PC-9 (cell line): Measurements from ENCODE around the gene LSM4. TPM values are rescaled to one million over a fixed set of nuclear protein-coding genes. Genes with fewer than 3 reads are reported as not detected.
A peak's percentile ranks its signal among the peaks of the same experiment; 100 is the strongest.

ENCODE experiments used
- BruUV-seq: library from RNA; stranded (reverse); fragments of 400-500 nt; replicated peaks from 2 replicates; lab custom pipeline; 2021; lab: Mats Ljungman, UMichigan
- CTCF ChIA-PET: fragments of 300-600 bp; sonication (Branson Sonifier 250); formaldehyde crosslinking; loops from one replicate; lab custom pipeline; 2022; ENCODE audit warnings: antibody characterized with exemption; lab: Charles Lee
- POLR2A ChIA-PET: fragments of 300-600 bp; sonication (Branson Sonifier 250); formaldehyde crosslinking; loops from one replicate; lab custom pipeline; 2022; ENCODE audit warnings: antibody characterized with exemption; ENCODE audit not compliant: unreplicated experiment; lab: Charles Lee
- DNase-seq, 2 experiments: peaks; one replicate each; pipeline versions ENCODE4 v3.0.0 to v3.0.0-alpha.2; 2015 to 2022; ENCODE audit warnings: mixed read lengths in 1 of 2
- H2AFZ ChIP-seq: fragments of 200-600 bp; sonication (generic); 2 replicates; pipeline ENCODE4 v1.8.1; 2017; ENCODE audit warnings: antibody characterized with exemption
- H3F3A ChIP-seq: fragments of 200-600 bp; sonication (generic); 2 replicates; pipeline ENCODE4 v1.8.1; 2017; ENCODE audit warnings: antibody characterized with exemption, mild to moderate bottlenecking, low read depth; ENCODE audit not compliant: insufficient read depth
- H3K27ac ChIP-seq: fragments of 200-600 bp; sonication (generic); 2 replicates; pipeline ENCODE4 v1.6.1; 2016; ENCODE audit warnings: mixed run types
- H3K27me3 ChIP-seq: fragments of 200-600 bp; sonication (generic); 2 replicates; pipeline ENCODE4 v1.6.1; 2016; ENCODE audit warnings: low read depth, mixed run types; ENCODE audit not compliant: insufficient read depth
- H3K36me3 ChIP-seq: fragments of 200-600 bp; sonication (generic); 2 replicates; pipeline ENCODE4 v1.6.1; 2016; ENCODE audit warnings: low read depth, mixed run types
- H3K4me1 ChIP-seq: fragments of 200-600 bp; sonication (generic); replicated peaks from 2 replicates; pipeline ENCODE4 v1.6.1; 2016; ENCODE audit warnings: mixed run types; ENCODE audit not compliant: insufficient read depth
- H3K4me2 ChIP-seq: fragments of 200-600 bp; sonication (generic); 2 replicates; pipeline ENCODE4 v1.6.1; 2017; ENCODE audit warnings: mixed run types
- H3K4me3 ChIP-seq: fragments of 200-600 bp; sonication (generic); 2 replicates; pipeline ENCODE4 v1.6.1; 2016; ENCODE audit warnings: mixed run types
- H3K79me2 ChIP-seq: fragments of 200-600 bp; sonication (generic); 2 replicates; pipeline ENCODE4 v1.6.1; 2017; ENCODE audit warnings: low read depth, mixed run types
- H3K9me2 ChIP-seq: fragments of 200-600 bp; sonication (generic); 2 replicates; pipeline ENCODE4 v1.8.1; 2017; ENCODE audit warnings: mild to moderate bottlenecking; ENCODE audit not compliant: insufficient read depth
- H3K9me3 ChIP-seq: fragments of 200-600 bp; sonication (generic); 2 replicates; pipeline ENCODE4 v1.8.1; 2016; ENCODE audit warnings: low read depth; ENCODE audit not compliant: insufficient read depth
- H4K20me1 ChIP-seq: fragments of 200-600 bp; sonication (generic); 2 replicates; pipeline ENCODE4 v1.8.1; 2017; ENCODE audit not compliant: insufficient read depth
- EZH2 ChIP-seq: fragments of 200-600 bp; sonication (generic); IDR thresholded peaks from 2 replicates; pipeline ENCODE4 v1.8.0; 2017; ENCODE audit warnings: antibody characterized with exemption, low read depth
- intact Hi-C: fragments of 100-400 bp; cut with micrococcal nuclease; formaldehyde crosslinking; loops from one replicate; pipeline ENCODE4 v1.10.0; 2022; ENCODE audit not compliant: unreplicated experiment
- total RNA-seq: library from RNA; stranded (reverse); gene quantifications from 2 replicates; pipeline ENCODE4 v1.2.3, GENCODE V29; 2021
- TF ChIP-seq, protein P1 (sequence below): fragments of 200-600 bp; sonication (generic); conservative IDR thresholded peaks from 2 replicates; pipeline ENCODE4 v1.6.1; 2017; ENCODE audit warnings: mixed run types, antibody characterized with exemption, mild to moderate bottlenecking, moderate library complexity

Gene LSM4
- total RNA-seq, 1 experiment from 2014 or later, result 323 TPM

DNA sequence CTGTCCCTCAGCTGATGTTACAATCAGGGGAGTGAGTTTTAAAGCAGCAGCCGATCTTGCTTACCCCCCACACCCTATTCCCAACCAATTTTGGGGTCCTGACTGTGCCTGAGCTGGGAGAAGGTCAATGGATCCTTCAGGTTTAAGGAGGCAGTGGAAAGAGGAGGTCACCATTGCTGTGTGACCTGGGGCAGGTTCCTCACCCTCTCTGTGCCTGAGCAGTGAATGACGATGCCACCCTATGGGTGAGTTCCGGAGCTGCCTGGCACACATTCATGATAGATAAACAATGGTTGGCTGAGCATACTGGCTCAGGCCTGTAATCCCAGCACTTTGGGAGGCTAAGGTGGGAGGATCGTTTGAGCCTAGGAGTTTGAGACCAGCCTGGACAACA is 21.2 kb downstream of the LSM4 start:
- Histone ChIP-seq H3K79me2 (no peaks in the 10 kb centered on the region; the same call in 1 of the 2 replicates), H3K27ac (peak overlapping the region; percentile 78; the same call in 1 of the 2 replicates), H3K4me1 (peaks cover 56% of the 10 kb centered on the region), H3K4me2 (no peak overlapping the region), H3F3A (peaks cover 64% of the 10 kb centered on the region), H3K9me2 (no peaks in the 10 kb centered on the region), H3K4me3 (no peak overlapping the region), H2AFZ (no peak overlapping the region), H3K9me3 (no peaks in the 10 kb centered on the region), H3K27me3 (no peaks in the 10 kb centered on the region), H4K20me1 (no peaks in the 10 kb centered on the region), H3K36me3 (no peaks in the 10 kb centered on the region)
- intact Hi-C loops, result no loop called here
- CTCF ChIA-PET, result interaction anchor here (0.6 to 1.1 kb wide), 3 partner anchors 27 to 117 kb away, joined by 3 to 13 read pairs (median 6); partner anchors contain the start of gene SSBP4
- no peak for DNase-seq
- TF ChIP-seq, protein P1, sequence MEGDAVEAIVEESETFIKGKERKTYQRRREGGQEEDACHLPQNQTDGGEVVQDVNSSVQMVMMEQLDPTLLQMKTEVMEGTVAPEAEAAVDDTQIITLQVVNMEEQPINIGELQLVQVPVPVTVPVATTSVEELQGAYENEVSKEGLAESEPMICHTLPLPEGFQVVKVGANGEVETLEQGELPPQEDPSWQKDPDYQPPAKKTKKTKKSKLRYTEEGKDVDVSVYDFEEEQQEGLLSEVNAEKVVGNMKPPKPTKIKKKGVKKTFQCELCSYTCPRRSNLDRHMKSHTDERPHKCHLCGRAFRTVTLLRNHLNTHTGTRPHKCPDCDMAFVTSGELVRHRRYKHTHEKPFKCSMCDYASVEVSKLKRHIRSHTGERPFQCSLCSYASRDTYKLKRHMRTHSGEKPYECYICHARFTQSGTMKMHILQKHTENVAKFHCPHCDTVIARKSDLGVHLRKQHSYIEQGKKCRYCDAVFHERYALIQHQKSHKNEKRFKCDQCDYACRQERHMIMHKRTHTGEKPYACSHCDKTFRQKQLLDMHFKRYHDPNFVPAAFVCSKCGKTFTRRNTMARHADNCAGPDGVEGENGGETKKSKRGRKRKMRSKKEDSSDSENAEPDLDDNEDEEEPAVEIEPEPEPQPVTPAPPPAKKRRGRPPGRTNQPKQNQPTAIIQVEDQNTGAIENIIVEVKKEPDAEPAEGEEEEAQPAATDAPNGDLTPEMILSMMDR, result no peak
- TF ChIP-seq EZH2, result no peak
- POLR2A ChIA-PET, result interaction anchor here (0.7 to 1.3 kb wide), 2 partner anchors 9 to 20 kb away, joined by 8 to 9 read pairs; partner anchors contain the start of gene JUND
- BruUV-seq, result no TSS peak

DNA sequence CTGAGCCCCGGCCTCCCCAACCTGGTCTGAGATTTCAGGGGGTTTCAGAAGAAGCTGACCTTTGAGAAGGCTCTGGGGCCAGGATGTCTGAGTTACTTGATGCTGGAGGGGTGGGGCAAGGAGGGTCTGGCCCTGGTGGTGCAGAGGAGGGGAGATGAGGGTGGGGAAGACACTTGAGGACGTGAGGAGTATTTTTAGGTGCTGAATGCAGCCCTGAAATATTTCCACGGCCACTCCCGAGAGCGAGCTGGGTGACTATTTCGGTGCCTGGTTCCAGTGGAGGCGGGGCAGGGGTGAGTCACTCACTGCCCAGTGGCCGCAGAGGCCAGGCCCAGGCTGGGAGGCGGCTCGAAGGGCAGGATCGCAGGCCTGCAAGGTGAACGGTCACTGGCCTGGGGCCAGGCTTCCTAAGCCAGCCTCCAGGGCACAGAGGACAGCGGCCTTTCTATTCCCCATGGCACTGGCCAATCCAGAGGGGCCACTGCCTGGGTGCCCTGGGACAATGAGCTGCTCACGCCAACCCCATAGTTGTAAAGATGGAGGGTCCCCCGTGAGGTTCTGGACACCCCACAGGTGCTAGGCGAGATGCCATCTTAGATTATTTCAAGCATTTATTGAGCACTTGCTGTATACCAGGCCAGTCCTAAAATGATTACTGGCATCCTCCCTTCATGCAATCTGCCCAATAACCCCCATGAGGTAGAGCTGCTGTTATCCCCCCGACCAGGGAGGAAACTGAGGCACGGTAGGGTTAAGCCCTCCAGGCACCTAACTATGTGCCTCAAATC is 21.8 kb downstream of the LSM4 start:
- no TSS peak for BruUV-seq
- no peak overlapping the region for H3K4me3 ChIP-seq
- no peaks in the 10 kb centered on the region; the same call in 1 of the 2 replicates for H3K79me2 ChIP-seq
- H3K9me2 ChIP-seq, result no peaks in the 10 kb centered on the region
- H2AFZ ChIP-seq, result no peak overlapping the region
- H4K20me1 ChIP-seq, result no peaks in the 10 kb centered on the region
- H3K27me3 ChIP-seq, result no peaks in the 10 kb centered on the region
- H3K36me3 ChIP-seq, result no peaks in the 10 kb centered on the region
- peaks cover 56% of the 10 kb centered on the region for H3K4me1 ChIP-seq
- DNase-seq, result peak; percentile 87 to 92
- H3K4me2 ChIP-seq, result peak overlapping the region; percentile 36
- TF ChIP-seq EZH2, result no peak
- TF ChIP-seq, protein P1, result no peak
- intact Hi-C loops, result no loop called here
- ChIA-PET CTCF (interaction anchor here (0.6 to 1.1 kb wide), 3 partner anchors 22 to 118 kb away, joined by 3 to 6 read pairs (median 3); partner anchors contain the start of gene SSBP4), POLR2A (interaction anchor here (0.6 to 1.3 kb wide), 4 partner anchors 8 to 21 kb away, joined by 3 to 9 read pairs (median 6); partner anchors contain the start of gene JUND)
- H3K27ac ChIP-seq, result peak overlapping the region; percentile 78
- H3K9me3 ChIP-seq, result no peaks in the 10 kb centered on the region
- peaks cover 58% of the 10 kb centered on the region for H3F3A ChIP-seq

DNA sequence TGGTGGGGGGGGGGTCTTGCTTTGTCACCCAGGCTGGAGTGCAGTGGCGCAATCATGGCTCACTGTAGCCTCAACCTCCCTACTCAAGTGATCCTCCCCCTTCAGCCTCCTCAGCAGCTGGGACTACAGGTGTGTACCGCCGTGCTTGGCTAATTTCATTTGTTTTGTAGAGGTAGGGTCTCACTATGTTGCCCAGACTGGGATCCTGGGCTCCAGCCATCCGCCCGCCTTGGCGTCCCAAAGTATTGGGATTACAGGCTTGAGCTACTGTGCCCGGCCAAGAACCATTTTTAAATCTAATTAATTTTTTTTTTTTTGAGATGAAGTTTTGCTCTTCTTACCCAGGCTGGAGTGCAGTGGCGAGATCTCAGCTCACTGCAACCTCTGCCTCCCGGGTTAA is 23.2 kb downstream of the LSM4 start:
- no TSS peak for BruUV-seq

More for the DNA sequence above, 23.2 kb downstream of the LSM4 start:
- no peak overlapping the region for H3K27ac ChIP-seq
- no peak overlapping the region for H2AFZ ChIP-seq
- no peaks in the 10 kb centered on the region for H3K9me2 ChIP-seq
- H3F3A ChIP-seq, result peaks cover 48% of the 10 kb centered on the region
- POLR2A ChIA-PET, result no interaction called here
- CTCF ChIA-PET, result no interaction called here
- no peak overlapping the region for H3K4me3 ChIP-seq
- no peak for DNase-seq
- H3K27me3 ChIP-seq, result no peaks in the 10 kb centered on the region
- H3K4me2 ChIP-seq, result no peak overlapping the region
- H3K79me2 ChIP-seq, result no peaks in the 10 kb centered on the region; the same call in 1 of the 2 replicates
- no peaks in the 10 kb centered on the region for H4K20me1 ChIP-seq
- H3K9me3 ChIP-seq, result no peaks in the 10 kb centered on the region
- TF ChIP-seq, protein P1, result no peak
- TF ChIP-seq EZH2, result no peak
- peaks cover 47% of the 10 kb centered on the region for H3K4me1 ChIP-seq
- intact Hi-C loops, result no loop called here
- no peaks in the 10 kb centered on the region for H3K36me3 ChIP-seq
